GM23248 (cell line): ENCODE data around the gene CCDC170. TPM values are rescaled to one million over a fixed set of nuclear protein-coding genes. Genes with fewer than 3 reads are reported as not detected.

Source experiments
- DNase-seq: peaks from one replicate; pipeline ENCODE4 v3.0.0-alpha.2; 2015
- H2AFZ ChIP-seq: fragments of 200-600 bp; sonication (generic); 2 replicates; pipeline ENCODE4 v1.6.1; 2016; ENCODE audit warnings: antibody characterized with exemption
- H3F3A ChIP-seq: fragments of 200-600 bp; sonication (generic); 2 replicates; pipeline ENCODE4 v1.6.1; 2016; ENCODE audit warnings: mild to moderate bottlenecking, antibody characterized with exemption, mixed run types; ENCODE audit not compliant: insufficient read depth
- H3K27ac ChIP-seq: fragments of 200-600 bp; sonication (generic); 2 replicates; pipeline ENCODE4 v1.5.1; 2016; ENCODE audit warnings: mild to moderate bottlenecking
- H3K27me3 ChIP-seq: fragments of 200-600 bp; sonication (generic); replicated peaks from 2 replicates; pipeline ENCODE4 v1.6.1; 2016; ENCODE audit warnings: mild to moderate bottlenecking; ENCODE audit not compliant: insufficient read depth
- H3K36me3 ChIP-seq: fragments of 200-600 bp; sonication (generic); 2 replicates; pipeline ENCODE4 v1.6.1; 2016; ENCODE audit warnings: low read depth, mild to moderate bottlenecking
- H3K4me1 ChIP-seq: fragments of 200-600 bp; sonication (generic); 2 replicates; pipeline ENCODE4 v1.6.1; 2016; ENCODE audit warnings: mild to moderate bottlenecking; ENCODE audit not compliant: insufficient read depth
- H3K4me2 ChIP-seq: fragments of 200-600 bp; sonication (generic); one replicate; pipeline ENCODE4 v1.6.1; 2016; ENCODE audit warnings: mild to moderate bottlenecking; ENCODE audit not compliant: unreplicated experiment
- H3K4me3 ChIP-seq: fragments of 200-600 bp; sonication (generic); 2 replicates; pipeline ENCODE4 v1.5.1; 2016; ENCODE audit warnings: mild to moderate bottlenecking
- H3K79me2 ChIP-seq: fragments of 200-600 bp; sonication (generic); 2 replicates; pipeline ENCODE4 v1.6.1; 2016; ENCODE audit warnings: mild to moderate bottlenecking; ENCODE audit not compliant: insufficient read depth
- H3K9ac ChIP-seq: fragments of 200-600 bp; sonication (generic); 2 replicates; pipeline ENCODE4 v1.6.1; 2016; ENCODE audit warnings: mild to moderate bottlenecking
- H3K9me2 ChIP-seq: fragments of 200-600 bp; sonication (generic); 2 replicates; pipeline ENCODE4 v1.6.1; 2016; ENCODE audit warnings: mixed run types, mild to moderate bottlenecking, moderate library complexity; ENCODE audit not compliant: insufficient read depth
- H3K9me3 ChIP-seq: fragments of 200-600 bp; sonication (generic); one replicate; pipeline ENCODE4 v1.6.1; 2017; ENCODE audit warnings: low read depth
- H4K20me1 ChIP-seq: fragments of 200-600 bp; sonication (generic); 2 replicates; pipeline ENCODE4 v1.6.0; 2016; ENCODE audit not compliant: insufficient read depth
- EZH2 ChIP-seq: fragments of 200-600 bp; sonication (generic); IDR thresholded peaks from 2 replicates; pipeline ENCODE4 v1.6.1; 2018; ENCODE audit warnings: antibody characterized with exemption, mild to moderate bottlenecking; ENCODE audit not compliant: insufficient read depth, poor library complexity, severe bottlenecking
- EZH2phosphoT487 ChIP-seq: fragments of 200-600 bp; sonication (generic); IDR thresholded peaks from 2 replicates; pipeline ENCODE4 v1.6.1; 2018; ENCODE audit warnings: antibody characterized with exemption, moderate library complexity, mild to moderate bottlenecking, low read depth; ENCODE audit not compliant: insufficient read depth
- WGBS, 2 experiments: methylation state at CpG; one replicate each; pipeline ENCODE4 v1.1.6; 2015 to 2017; ENCODE audit warnings: low lambda C conversion rate in 2 of 2, low coverage in 1 of 2; ENCODE audit errors: missing lambda C conversion rate in 2 of 2; 5-methylcytosine and 5-hydroxymethylcytosine counted together
- in situ Hi-C: fragments of 300-500 bp; cut with MboI; formaldehyde crosslinking; loops from 2 replicates; pipeline ENCODE4 v1.15.0; 2020
- polyA plus RNA-seq: library from polyadenylated mRNA; unstranded; fragments of >200 nt; fragmentation: Nextera tagmentation; extraction: Ambion mirVana; gene quantifications from 2 replicates; pipeline ENCODE4 v1.2.1, GENCODE V29; 2016
- total RNA-seq: library from RNA; depleted of rRNA; stranded (reverse); fragments of >200 nt; shearing (Covaris generic); gene quantifications from 2 replicates; pipeline ENCODE4 v1.2.3, GENCODE V29; 2014

Gene CCDC170
- total and polyA plus RNA-seq, 2 experiments from 2014 or later: 0.11 to 0.49 TPM

GRCh38 chr6:151478670-151479069, 15.1 kb upstream of the CCDC170 start:
- no peaks in the 10 kb centered on the region for H3K79me2 ChIP-seq
- H3K9me2 ChIP-seq: no peaks in the 10 kb centered on the region
- no peaks in the 10 kb centered on the region for H3K27me3 ChIP-seq
- 31 to 37% methylated on average over 6 of the region's 6 CpGs for WGBS, 2 experiments
- H3K4me2 ChIP-seq: no peak overlapping the region
- no peak overlapping the region for H3K27ac ChIP-seq
- TF ChIP-seq EZH2phosphoT487: no peak
- TF ChIP-seq EZH2: no peak
- in situ Hi-C loops: no loop called here
- H3K9ac ChIP-seq: no peak overlapping the region
- H3F3A ChIP-seq: no peaks in the 10 kb centered on the region
- peaks cover 14% of the 10 kb centered on the region for H3K4me1 ChIP-seq
- no peak overlapping the region for H3K4me3 ChIP-seq
- H3K9me3 ChIP-seq: no peaks in the 10 kb centered on the region
- H4K20me1 ChIP-seq: no peaks in the 10 kb centered on the region
- no peak overlapping the region for H2AFZ ChIP-seq
- no peaks in the 10 kb centered on the region for H3K36me3 ChIP-seq
- DNase-seq: peak; percentile 8

- DNase-seq: peak; percentile 24
These were observed 12.0 kb upstream of the CCDC170 start for GRCh38 chr6:151481786-151482185.

GRCh38 chr6:151482290-151482689, 11.5 kb upstream of the CCDC170 start:
- H3K27me3 ChIP-seq: no peaks in the 10 kb centered on the region
- H3K4me2 ChIP-seq: peak overlapping the region; percentile 82
- in situ Hi-C loops: no loop called here
- H3K27ac ChIP-seq: peak overlapping the region; percentile 29
- no peaks in the 10 kb centered on the region for H4K20me1 ChIP-seq
- H3K4me1 ChIP-seq: peaks cover 20% of the 10 kb centered on the region; the same call in 1 of the 2 replicates
- H3K79me2 ChIP-seq: no peaks in the 10 kb centered on the region
- H3K36me3 ChIP-seq: no peaks in the 10 kb centered on the region
- peak overlapping the region; percentile 64 for H3K4me3 ChIP-seq
- no peak for TF ChIP-seq EZH2
- no peak for TF ChIP-seq EZH2phosphoT487
- H3K9me2 ChIP-seq: no peaks in the 10 kb centered on the region
- H3K9me3 ChIP-seq: no peaks in the 10 kb centered on the region
- DNase-seq: peak; percentile 53
- peak overlapping the region; percentile 67 for H3K9ac ChIP-seq
- WGBS, 2 experiments: 3 to 6% methylated on average over 5 of the region's 5 CpGs
- H2AFZ ChIP-seq: peak overlapping the region; percentile 89
- peaks cover 6% of the 10 kb centered on the region; the same call in 1 of the 2 replicates for H3F3A ChIP-seq

More at GRCh38 chr6:151481786-151482185, 12.0 kb upstream of the CCDC170 start:
- no peaks in the 10 kb centered on the region for H3K27me3 ChIP-seq
- H3K4me1 ChIP-seq: peaks cover 20% of the 10 kb centered on the region; the same call in 1 of the 2 replicates
- TF ChIP-seq EZH2 (no peak), EZH2phosphoT487 (no peak)
- H3K4me2 ChIP-seq: peak overlapping the region; percentile 82
- no peaks in the 10 kb centered on the region for H3K9me3 ChIP-seq
- H3K9ac ChIP-seq: no peak overlapping the region
- H3F3A ChIP-seq: peaks cover 6% of the 10 kb centered on the region; the same call in 1 of the 2 replicates
- H3K27ac ChIP-seq: no peak overlapping the region
- H4K20me1 ChIP-seq: no peaks in the 10 kb centered on the region
- in situ Hi-C loops: no loop called here
- no peak overlapping the region for H3K4me3 ChIP-seq
- no peaks in the 10 kb centered on the region for H3K9me2 ChIP-seq
- H3K79me2 ChIP-seq: no peaks in the 10 kb centered on the region
- H3K36me3 ChIP-seq: no peaks in the 10 kb centered on the region
- peak overlapping the region; percentile 60 for H2AFZ ChIP-seq

GRCh38 chr6:151483994-151484393, 9.8 kb upstream of the CCDC170 start:
- no peak overlapping the region for H3K9ac ChIP-seq
- H3F3A ChIP-seq: peaks cover 6% of the 10 kb centered on the region; the same call in 1 of the 2 replicates
- H3K27ac ChIP-seq: no peak overlapping the region
- H3K4me1 ChIP-seq: peaks cover 20% of the 10 kb centered on the region; the same call in 1 of the 2 replicates
- H3K4me3 ChIP-seq: no peak overlapping the region
- no peaks in the 10 kb centered on the region for H3K79me2 ChIP-seq
- H4K20me1 ChIP-seq: no peaks in the 10 kb centered on the region
- H2AFZ ChIP-seq: no peak overlapping the region
- in situ Hi-C loops: no loop called here
- no peak overlapping the region for H3K4me2 ChIP-seq
- DNase-seq: no peak
- no peaks in the 10 kb centered on the region for H3K36me3 ChIP-seq
- TF ChIP-seq EZH2 (no peak), EZH2phosphoT487 (no peak)
- no peaks in the 10 kb centered on the region for H3K9me2 ChIP-seq
- no peaks in the 10 kb centered on the region for H3K9me3 ChIP-seq
- no peaks in the 10 kb centered on the region for H3K27me3 ChIP-seq

- Histone ChIP-seq H3K4me2 (no peak overlapping the region), H3K27me3 (no peaks in the 10 kb centered on the region), H3K4me3 (no peak overlapping the region), H3K79me2 (no peaks in the 10 kb centered on the region), H3K4me1 (0 out of 2 replicates have a peak, but pooled peaks cover 10% of the 10 kb centered on the region), H3K36me3 (no peaks in the 10 kb centered on the region), H2AFZ (no peak overlapping the region), H3K9ac (no peak overlapping the region), H3K27ac (no peak overlapping the region), H4K20me1 (no peaks in the 10 kb centered on the region), H3F3A (peaks cover 6% of the 10 kb centered on the region; the same call in 1 of the 2 replicates), H3K9me3 (no peaks in the 10 kb centered on the region), H3K9me2 (no peaks in the 10 kb centered on the region)
- WGBS, 2 experiments: 16 to 18% methylated on average over 2 of the region's 2 CpGs
- no peak for TF ChIP-seq EZH2phosphoT487
- TF ChIP-seq EZH2: no peak
- peak; percentile 35 for DNase-seq
- in situ Hi-C loops: no loop called here
These were observed 5.6 kb upstream of the CCDC170 start for GRCh38 chr6:151488226-151488625.
